ENCODE results near the gene GZMM.

GRCh38 chr19:572743-573518, 29.1 kb downstream of the GZMM start:
- no peak for TF ChIP-seq POLR2A (IDR thresholded peaks at IDR 0.05)
- no peak for TF ChIP-seq CTCF (IDR thresholded peaks at IDR 0.05)
